Head of caudate nucleus (tissue), 42 donors: ENCODE results near the gene SLX9.

Experiments used
- DNase-seq, 42 donors: peaks; one replicate each; pipeline versions ENCODE4 v3.0.0 to v3.0.0-alpha.2; 2020 to 2021; ENCODE audit warnings: mixed read lengths in 7 of 42
- intact Hi-C: fragments of 100-400 bp; cut with DNase I; formaldehyde crosslinking; loops from one replicate; pipeline ENCODE4 v1.15.0; 2022

SLX9 gene, protein sequence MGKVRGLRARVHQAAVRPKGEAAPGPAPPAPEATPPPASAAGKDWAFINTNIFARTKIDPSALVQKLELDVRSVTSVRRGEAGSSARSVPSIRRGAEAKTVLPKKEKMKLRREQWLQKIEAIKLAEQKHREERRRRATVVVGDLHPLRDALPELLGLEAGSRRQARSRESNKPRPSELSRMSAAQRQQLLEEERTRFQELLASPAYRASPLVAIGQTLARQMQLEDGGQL

DNA sequence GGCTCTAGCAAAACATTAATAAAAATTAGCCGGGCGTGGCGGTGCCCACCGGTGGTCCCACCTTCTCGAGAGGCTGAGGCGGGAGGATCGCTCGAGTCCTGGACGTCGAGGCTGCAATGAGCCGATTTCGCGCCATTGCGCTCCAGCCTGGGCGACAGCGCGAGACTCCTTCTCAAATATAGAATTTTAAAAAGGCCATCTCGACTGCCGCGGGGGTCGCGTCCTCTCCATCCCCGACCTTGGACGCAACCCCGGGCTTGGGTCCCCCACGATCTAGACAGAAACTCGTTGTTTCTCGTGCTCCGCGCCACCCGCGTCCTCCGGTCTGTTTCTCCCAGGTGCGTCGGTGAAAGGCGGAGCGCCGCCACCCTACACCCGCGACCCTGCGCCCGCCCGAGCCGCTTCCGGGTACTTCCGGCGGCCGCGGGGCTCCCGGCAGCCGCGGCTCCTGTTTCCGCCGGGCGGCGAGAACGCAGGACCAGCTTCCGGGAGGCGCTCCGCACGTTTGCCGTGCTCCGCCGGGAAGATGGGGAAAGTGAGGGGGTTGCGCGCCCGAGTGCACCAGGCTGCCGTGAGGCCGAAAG lies at the start of gene SLX9:
Gene SLX9, plus strand, starts transcription at position 498 of the 584 bp plus-strand sequence. Its CDS starts 29 bp downstream, at position 527.
- intact Hi-C loops, result loop anchor here (10.0 kb wide), 1 partner anchor 135 kb away; the partner anchor contains the start of gene UBE2G2

DNA sequence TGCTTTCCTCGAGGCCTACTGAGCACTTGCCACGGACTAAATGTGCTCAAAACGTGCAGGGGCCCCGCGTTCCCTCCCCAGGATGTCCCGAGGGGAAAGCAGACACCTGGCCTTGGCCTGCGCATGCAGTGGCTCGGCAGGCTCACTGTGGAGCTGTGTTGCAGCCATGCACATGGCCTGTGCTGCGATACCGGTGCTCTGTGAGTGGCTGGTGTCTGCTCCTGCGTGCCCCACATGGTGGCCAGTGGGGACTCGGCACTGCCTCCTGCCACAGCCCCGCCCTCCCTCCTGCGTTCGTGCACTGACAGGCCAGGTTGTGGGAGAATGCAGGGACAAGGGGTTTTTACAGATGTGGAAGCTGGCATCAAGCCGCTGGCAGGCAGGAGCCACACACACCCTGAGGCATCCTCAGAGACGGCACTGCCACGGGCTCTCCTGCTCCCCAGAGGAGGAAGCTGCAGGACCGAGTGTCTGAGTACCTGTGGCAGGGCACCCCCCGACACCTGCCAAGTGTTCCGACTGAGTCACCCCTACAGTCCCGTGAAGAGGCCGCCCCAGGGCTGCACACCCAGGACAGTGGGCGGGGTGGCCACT lies 49.4 kb upstream of the SLX9 start:
- intact Hi-C loops, result no loop called here
- DNase-seq, result no peak

More for the DNA sequence above, at the start of gene SLX9:
- peak in 41 of 42 donors; percentile 40 to 92 (median 83) for DNase-seq

DNA sequence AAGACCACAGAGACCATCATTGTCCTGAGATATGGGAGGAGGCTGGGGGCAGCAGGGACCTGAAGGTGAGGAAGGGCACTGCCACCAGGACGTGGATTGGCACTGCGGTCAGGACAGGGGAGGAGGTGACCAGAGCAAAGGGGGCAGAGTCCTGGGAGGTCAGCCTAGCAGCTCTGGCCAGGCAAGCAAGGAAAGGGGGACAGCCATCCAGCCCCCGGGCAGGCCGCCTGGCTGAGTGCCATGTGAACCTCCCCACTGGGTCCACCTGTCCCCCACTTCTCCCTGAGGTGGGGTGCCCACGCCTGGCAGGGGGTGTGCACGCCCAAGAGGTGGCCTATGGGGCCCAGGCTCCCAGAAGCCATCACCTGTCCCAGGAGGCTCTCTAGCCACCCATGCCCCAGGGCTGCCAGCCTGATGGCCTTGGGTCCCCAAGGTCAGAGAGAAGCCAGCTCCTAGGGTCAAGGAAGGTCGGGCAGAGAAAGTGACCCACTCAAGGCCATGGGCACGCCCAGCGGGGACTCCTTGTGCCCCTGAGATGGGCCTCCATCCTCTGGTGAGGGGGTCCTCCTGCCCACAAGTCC lies 48.8 kb upstream of the SLX9 start:
- DNase-seq, result no peak
- intact Hi-C loops, result no loop called here

DNA sequence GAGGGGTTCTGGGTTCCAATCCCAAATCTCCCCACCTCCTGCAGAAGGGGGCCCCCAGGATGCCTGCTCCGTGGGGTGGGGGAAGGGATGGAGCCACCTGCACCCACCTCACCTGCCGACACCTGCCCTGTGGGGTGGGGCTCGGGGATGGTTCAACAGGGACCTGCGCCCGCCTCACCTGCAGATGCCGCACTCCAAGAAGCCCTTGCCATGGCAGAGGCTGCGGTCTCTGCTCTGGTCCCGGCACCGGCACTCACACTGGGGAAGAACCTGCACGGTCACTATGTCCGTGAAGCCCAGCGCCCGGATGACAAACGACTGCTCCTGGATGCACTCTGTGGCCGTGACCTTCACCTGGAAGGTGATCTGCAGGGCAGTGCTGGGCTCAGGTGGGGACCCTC lies 48.2 kb upstream of the SLX9 start:
- intact Hi-C loops, result no loop called here
- DNase-seq, result no peak

DNA sequence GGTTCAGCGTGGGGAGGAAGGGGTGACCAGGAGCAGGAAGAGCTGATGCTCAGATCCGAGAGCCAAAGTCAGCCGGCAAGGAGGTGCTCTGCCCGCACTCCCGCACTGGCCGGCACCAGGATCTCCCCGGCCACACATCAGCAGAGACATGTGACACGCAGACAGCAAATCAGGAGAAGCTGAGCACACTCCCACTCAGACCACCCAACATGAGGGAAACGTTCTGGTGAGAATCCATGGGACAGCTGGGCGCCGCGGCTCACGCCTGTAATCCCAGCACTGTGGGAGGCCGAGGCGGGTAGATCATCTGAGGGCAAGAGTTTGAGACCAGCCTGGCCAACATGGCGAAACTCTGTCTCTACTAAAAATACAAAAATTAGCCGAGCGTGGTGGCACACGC lies 47.7 kb upstream of the SLX9 start:
- intact Hi-C loops, result no loop called here
- no peak for DNase-seq

DNA sequence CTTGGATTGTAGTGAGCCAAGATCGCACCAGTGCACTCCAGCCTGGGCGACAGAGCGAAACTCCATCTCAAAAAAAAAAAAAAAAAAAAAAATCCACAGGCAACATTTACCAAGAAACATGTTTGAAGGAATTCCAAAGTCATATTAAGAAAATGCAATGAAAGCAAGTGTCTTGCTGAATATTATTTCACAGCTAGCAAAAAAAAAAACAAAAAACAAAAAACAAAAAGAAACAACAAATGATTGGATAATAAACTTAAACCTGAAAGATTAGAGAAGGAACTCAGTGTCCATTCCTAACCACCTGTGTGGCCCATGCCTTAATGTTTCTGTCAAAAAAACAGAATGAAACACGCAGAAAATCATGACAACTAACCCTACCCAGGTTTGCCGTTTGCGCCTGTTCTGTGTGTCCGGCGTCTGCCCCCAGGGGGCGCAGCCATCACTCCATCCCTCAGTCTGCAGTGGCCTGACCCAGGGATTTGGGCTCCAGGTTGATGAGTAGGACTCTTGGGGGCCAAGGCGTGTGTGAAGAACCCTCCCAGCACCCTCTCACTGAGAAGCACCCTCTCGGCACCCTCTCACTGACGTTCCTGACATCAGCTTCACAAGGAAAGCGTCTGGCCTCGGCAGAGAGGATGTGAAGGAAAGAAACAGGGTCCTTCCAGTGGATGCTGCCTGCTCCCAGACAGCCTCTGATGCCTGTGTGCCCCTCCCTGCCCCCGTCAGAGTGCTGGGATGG lies 47.1 kb upstream of the SLX9 start:
- intact Hi-C loops, result no loop called here
- DNase-seq, result peak in 40 of 42 donors; percentile 26 to 83 (median 62)

DNA sequence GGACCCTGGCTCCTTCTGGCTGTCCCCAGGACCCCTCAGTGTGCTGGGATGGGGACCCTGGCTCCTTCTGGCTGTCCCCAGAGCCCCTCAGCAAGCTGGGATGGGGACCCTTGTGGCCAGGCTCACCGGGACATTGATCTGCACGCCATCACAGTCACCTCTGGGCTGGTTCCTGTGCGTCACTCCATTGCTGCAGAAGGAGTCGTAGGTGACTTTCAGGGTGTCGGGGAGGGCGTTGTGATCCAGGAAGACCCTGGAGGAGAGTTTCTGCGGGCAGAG lies 46.6 kb upstream of the SLX9 start:
- no peak for DNase-seq
- intact Hi-C loops, result no loop called here

DNA sequence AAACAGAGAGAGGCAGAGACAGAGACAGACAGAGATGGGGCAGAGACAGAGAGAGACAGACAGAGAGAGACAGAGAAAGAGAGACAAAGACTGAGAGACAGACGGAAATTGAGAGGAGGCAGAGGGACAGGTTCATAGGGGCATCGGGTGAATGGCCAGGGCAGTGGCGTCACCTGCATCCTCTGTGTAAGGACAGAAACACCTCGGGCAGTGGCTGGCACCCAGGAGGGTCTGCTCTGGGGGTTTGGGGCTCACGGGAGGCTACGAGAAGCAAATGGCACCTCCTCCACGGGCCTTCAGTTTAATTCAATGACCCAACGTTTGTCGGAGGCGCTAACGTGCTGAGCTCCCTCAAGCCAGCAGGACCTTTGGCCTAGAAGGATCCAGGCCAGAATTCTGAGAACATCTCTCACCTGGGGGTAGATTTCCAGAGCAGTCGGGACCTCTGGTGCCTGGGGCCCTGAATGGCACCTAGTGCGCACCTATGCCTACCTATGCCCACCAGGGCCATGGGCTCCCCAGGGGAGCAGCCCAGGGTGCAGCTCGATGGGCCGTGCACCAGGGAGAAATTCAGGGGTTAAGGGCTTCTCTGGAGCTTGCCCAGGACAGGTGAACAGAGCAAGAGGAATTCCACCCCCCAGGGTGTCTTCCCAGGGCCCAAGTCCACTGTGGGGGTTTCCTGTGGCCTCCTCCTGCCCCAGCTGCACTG lies 45.7 kb upstream of the SLX9 start:
- intact Hi-C loops, result no loop called here
- no peak for DNase-seq

DNA sequence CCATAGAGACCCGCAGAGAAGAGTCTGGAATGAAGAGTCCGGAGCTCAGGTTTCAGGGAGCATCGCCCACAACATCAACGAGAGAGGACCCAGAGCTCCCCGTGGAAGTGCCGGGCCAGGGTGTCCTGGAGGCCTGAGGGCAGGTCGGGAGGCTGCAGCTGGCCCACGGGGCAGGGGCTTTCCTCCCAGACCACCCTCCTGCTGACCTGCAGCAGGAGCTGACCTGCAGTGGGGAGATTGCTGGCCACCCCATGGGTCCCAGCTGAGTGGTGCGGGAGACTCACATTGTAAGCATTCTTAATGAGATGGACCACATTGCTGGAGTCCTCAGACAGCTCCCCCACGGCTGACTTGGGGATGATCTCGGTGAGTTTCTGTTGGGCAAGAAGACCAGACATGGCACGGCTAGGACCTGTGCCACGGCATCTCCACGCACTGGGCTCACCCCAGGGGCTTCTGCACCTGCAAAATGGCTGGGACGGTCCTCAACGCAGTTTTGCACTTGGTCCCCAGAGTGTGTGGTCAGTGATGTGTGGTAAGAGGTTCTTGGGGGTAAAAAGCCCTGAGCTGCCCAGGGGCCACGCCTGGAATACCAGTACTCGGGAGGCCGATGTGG lies 45.0 kb upstream of the SLX9 start:
- intact Hi-C loops, result no loop called here
- no peak for DNase-seq

DNA sequence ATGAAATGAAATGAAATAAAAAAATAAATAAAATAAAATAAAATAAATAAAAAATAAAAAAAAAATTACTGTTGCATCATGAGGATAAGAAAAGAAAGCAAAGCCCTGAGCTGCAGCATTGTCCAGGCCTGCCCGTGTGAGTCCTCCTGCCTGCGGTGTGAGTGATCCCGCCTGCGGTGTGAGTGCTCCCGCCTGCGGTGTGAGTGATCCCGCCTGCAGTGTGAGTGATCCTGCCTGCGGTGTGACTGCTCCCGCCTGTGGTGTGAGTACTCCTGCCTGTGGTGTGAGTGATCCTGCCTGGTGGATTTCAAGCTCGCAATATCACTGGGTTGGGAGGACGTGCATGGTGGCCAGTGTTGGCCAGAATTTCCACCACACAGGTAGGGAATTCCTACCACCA lies 44.0 kb upstream of the SLX9 start:
- DNase-seq, result no peak

DNA sequence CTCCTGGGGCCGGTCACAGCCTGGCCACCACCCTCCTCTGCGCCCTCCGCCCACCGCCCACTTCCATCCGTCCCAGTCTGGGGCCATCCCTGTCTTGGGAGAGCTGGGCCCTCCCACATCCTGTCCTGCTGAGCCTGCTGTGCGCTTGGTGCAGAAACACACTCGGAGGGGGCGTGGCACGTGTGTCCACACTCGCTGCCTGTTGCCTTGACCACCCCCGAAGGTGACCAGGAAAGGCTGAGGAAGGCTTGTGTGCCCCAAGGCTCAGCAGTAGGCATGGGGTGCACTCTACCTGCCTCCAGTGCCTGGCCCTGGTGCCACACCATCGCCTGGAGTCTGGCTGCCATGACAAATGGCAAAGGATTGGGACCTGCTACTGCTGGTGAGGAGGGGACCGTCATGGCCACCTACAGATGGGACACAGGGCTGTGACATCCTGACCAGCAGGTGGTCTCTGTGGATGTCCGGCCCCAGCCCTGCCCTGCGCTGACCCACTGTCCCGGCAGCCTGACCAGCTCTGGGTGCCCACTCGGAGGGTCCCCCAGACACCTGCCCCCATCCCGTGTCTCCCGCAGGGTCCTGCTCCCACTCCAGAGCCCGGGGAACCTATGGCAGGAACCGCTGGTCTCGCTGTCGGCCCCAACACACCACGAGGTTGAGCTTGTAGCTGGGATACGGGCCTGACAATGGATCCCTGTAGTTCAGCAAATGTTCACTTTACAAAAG lies 43.1 kb upstream of the SLX9 start:
- no peak for DNase-seq
- intact Hi-C loops, result no loop called here

More for the DNA sequence above, 44.0 kb upstream of the SLX9 start:
- intact Hi-C loops, result no loop called here

DNA sequence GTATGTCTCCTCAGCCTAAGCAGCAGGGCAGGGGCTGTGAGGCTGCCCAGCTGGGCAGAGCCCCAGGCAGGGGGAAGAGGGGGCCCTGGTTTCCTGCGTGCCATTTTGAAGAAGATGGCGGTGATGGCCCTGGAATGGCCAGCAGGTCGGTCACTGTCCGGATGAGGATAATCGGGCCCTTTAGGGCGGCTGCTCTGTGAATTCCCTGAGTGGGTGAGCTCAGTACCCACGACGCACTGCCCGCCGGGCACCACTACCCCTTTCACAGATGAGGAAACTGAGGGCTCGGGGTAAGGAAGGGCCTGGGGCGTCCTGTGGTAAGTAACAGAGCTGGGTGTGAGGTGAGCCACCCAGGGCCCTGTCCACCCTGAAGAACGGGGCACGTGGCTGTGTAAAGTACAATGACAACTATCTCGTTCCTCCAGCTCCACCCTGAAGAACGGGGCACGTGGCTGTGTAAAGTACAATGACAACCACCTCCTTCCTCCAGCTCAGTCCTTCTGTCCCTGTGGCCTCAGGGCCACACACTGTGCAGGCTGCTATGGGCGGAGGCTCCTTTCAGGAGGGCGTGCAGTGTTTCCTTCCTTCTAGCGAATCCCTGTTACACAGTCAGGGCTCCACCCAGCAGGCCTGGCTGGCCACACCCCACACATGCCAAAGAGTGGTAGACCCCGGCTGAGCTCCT lies 42.4 kb upstream of the SLX9 start:
- no peak for DNase-seq
- intact Hi-C loops, result no loop called here

DNA sequence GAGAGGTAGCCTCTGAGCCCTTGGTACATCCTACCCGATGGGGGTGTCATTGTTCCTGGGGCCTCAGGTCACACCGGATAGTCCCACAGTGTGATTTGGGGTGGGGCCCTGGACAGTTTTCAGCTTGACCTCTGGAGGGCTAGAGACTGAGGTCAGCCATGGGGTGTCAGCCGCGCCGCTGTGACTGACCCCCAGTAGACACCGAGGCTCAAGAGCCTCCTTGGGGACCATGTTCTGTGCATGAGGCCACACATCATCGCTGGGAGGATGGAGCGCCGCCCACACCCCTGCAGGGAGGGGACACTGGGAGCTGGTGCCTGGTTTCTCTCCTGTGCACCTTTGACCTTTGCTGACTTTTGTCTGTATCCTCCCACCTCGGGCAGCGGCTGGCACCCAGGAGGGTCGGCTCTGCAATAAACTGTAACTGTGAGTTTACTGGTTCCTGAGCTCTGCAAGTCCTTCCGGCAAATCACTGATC lies 41.8 kb upstream of the SLX9 start:
- intact Hi-C loops, result no loop called here
- DNase-seq, result no peak

DNA sequence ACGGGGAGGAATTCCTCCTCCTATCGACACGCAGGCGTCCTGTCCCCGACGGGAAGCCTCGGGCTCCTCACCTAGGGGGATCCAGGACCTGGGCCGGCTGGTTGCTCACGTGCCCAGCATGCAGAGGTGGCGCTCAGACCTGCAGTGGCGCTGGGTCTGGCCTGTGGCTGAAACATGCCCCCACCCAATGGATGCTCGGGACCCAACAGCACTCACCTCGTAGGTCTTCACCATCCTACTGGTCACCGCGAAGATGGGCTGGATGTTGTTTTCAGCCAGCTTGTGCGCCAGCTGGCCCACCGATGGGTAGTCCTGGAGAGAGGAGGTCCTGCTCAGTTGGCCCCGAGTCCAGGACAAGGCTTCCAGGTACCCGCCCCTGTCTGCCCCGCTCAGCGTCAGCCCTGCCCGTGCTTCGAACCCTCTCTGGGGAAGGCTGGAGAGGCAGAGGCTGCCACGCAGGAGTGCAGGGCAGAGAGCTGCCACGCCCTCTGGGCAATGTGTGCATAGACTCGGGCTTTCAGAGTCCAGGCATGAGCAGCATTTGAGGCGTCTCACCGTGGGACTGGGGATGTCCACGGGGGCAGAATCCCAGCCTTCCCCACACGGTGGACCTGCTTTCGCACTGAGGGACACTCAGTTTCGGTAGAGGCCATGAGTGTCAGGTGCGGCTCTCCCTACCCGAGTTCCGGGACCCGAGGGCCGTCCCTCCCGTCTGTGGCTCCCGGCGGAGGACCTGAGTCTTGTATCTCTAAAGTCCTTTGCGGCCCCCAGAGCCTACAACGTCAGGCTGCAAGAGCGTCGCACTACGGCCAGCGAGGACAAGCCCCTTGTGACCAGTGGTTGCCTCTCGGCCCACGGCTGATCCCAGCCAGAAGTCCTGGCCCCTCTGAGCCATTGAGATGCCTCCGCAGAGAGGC lies 40.7 kb upstream of the SLX9 start:
- no peak for DNase-seq
- intact Hi-C loops, result no loop called here

DNA sequence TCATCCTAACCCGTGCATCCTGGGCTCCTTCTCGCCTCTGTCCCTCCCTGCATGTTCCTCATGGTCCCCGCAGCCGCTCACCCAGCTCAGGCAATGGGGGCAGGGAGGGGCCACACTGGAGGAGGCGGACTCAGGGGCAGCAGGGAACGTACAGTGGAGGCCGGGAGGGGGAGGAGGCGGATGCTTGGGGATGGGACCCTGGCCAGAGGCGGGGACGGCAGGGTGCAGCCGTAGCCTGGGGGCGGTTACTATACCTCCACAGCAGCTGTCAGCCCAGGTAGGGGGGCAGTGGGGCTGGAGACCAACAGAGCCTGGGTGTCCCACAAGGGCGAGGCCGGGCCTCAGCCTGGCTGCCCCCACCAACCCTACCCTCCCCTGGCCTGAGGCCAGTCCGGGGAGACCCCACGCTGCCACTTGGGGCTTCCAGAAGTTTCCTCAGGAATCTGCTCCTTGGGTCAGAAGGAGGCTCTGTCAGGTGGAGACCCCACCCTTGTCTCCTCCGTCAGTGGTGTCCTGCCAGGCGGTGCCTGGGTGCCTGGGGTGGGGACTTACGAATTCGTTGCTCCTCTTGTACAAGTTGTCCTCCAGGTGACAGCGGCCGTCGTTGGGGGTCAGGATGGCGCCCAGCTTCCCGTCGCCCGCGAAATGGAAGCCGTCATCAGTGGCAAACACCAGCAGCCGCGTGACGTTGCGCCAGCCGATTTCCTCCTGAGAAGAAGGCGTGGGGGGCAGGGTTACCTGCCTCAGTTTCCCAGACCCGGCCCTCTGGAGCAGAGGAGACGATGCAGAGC lies 39.9 kb upstream of the SLX9 start:
- intact Hi-C loops, result no loop called here
- DNase-seq, result no peak
